Activated naive CD4-positive, alpha-beta T cell treated with anti-CD3 and anti-CD28 coated beads, Interleukin-2, amount 50 U/mL, for 24 hours (primary cell): Measurements from ENCODE around the gene DNAAF3.
"Not testable (repeated sequence)": the region's sequence is repeated elsewhere in the genome, so short reads cannot be mapped to it uniquely, and the experiment has no call there.

Source experiments
- H3K27ac Mint-ChIP-seq: one replicate; pipeline ENCODE4 v1.8.0; 2021; ENCODE audit warnings: mild to moderate bottlenecking, mixed read lengths
- H3K27me3 Mint-ChIP-seq: one replicate; pipeline ENCODE4 v1.8.0; 2021; ENCODE audit warnings: mixed read lengths
- H3K36me3 Mint-ChIP-seq: one replicate; pipeline ENCODE4 v1.8.0; 2021; ENCODE audit warnings: mixed read lengths
- H3K4me1 Mint-ChIP-seq: one replicate; pipeline ENCODE4 v1.8.0; 2021; ENCODE audit warnings: mixed read lengths
- H3K4me3 Mint-ChIP-seq: one replicate; pipeline ENCODE4 v1.8.0; 2021; ENCODE audit warnings: mild to moderate bottlenecking, mixed read lengths
- H3K9me3 Mint-ChIP-seq: one replicate; pipeline ENCODE4 v1.8.0; 2021; ENCODE audit warnings: mixed read lengths

The DNAAF3 gene

DNA sequence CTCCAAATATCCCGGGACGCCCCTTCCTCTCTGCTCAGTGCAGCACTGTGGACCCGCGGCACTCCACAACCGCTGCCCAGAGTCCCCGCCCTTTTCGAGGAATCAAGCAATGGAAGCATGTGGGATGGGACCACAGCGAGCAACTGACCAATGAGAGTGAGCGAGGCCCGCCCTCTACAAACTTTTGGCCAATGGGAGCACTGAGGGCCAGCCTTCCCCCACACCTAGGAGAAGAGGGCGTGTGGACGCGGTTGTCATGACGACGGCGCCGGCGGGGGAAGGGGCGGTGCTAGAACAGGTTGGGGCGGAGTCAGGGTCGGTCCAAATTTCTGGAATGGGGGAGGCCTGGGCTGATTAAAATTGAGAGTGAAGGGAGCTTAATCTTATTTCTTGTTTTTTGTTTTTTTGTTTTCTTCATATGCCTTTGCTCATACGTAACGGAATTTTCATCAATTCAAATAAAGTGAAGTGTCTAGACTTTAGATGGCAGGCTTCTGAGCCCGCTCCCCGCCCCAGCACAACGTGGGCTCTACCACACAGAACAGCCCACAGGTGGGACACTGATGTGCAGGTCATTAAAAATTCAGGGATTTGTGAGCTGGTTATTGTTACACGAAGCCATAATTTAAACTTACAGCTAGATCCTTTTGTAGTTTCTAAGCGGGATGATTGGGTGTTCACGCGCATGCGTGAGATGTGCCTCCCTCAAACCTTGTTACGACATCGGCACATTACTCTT lies at the start of gene DNAAF3:
Gene DNAAF3, minus strand, starts transcription at position 84 of the 739 bp plus-strand sequence. CDS start 200 bp downstream, outside the sequence.
- Mint-ChIP-seq H3K9me3 (no peaks in the 10 kb centered on the region), H3K4me3 (peak within 1 kb of the TSS; percentile 61), H3K36me3 (peaks cover 4% of the 10 kb centered on the region), H3K27me3 (peaks cover 54% of the 10 kb centered on the region), H3K27ac (peak within 1 kb of the TSS; percentile 27), H3K4me1 (peaks cover 13% of the 10 kb centered on the region)

GRCh38 chr19:55213547-55213946 lies 47.1 kb upstream of the DNAAF3 start:
- H3K27me3 Mint-ChIP-seq, result peaks cover 18% of the 10 kb centered on the region
- peaks cover 3% of the 10 kb centered on the region for H3K9me3 Mint-ChIP-seq
- H3K27ac Mint-ChIP-seq, result no peak overlapping the region
- peaks cover 19% of the 10 kb centered on the region for H3K4me1 Mint-ChIP-seq
- no peak overlapping the region for H3K4me3 Mint-ChIP-seq
- H3K36me3 Mint-ChIP-seq, result peaks cover 3% of the 10 kb centered on the region

GRCh38 chr19:55212447-55212846 lies 46.0 kb upstream of the DNAAF3 start:
- Mint-ChIP-seq H3K27me3 (peaks cover 18% of the 10 kb centered on the region), H3K9me3 (peaks cover 3% of the 10 kb centered on the region), H3K36me3 (peaks cover 3% of the 10 kb centered on the region), H3K4me3 (no peak overlapping the region), H3K27ac (no peak overlapping the region), H3K4me1 (peaks cover 19% of the 10 kb centered on the region)

GRCh38 chr19:55209693-55210472 lies 43.5 kb upstream of the DNAAF3 start:
- Mint-ChIP-seq H3K27ac (no peak overlapping the region), H3K4me1 (peaks cover 4% of the 10 kb centered on the region), H3K9me3 (peaks cover 3% of the 10 kb centered on the region), H3K27me3 (peaks cover 27% of the 10 kb centered on the region), H3K36me3 (peaks cover 5% of the 10 kb centered on the region), H3K4me3 (no peak overlapping the region)

- no peak within 1 kb of the TSS for H3K27ac Mint-ChIP-seq
- H3K4me3 Mint-ChIP-seq, result no peak within 1 kb of the TSS
- peaks cover 5% of the 10 kb centered on the region for H3K36me3 Mint-ChIP-seq
- H3K27me3 Mint-ChIP-seq, result peaks cover 29% of the 10 kb centered on the region
- H3K9me3 Mint-ChIP-seq, result peaks cover 2% of the 10 kb centered on the region
- H3K4me1 Mint-ChIP-seq, result peaks cover 4% of the 10 kb centered on the region
These were observed 42.7 kb upstream of the DNAAF3 start, which contains the start of gene PTPRH for GRCh38 chr19:55208880-55209692. PTPRH (minus strand) TSS chr19:55209501; CDS start chr19:55209433, 68 bp downstream.

GRCh38 chr19:55206664-55207500 lies 40.5 kb upstream of the DNAAF3 start:
- H3K4me3 Mint-ChIP-seq, result no peak overlapping the region
- peak overlapping the region; percentile 65 for H3K27ac Mint-ChIP-seq

DNA sequence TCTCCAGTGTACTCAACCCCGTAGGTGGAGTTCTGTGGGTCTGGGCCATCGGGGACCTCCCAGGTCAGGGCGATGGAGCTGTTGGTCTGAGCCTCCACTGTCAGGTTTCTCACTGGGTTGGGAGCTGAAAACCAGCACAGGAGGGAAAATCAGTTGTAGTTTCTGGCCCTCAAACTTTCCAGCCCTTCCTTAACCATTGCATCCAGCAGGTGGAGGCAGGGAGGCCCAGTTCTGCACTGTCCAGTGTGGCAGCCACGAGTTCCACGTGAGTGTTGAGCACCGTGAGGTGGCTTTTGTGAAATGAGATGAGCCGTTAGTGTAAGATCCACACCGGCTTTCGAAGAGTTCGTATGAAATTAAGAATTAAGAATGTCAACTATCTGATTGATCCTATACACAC lies 35.8 kb upstream of the DNAAF3 start:
- H3K4me3 Mint-ChIP-seq, H3K36me3 Mint-ChIP-seq, H3K27ac Mint-ChIP-seq, H3K4me1 Mint-ChIP-seq, H3K9me3 Mint-ChIP-seq: not testable (repeated sequence)
- peaks cover 26% of the 10 kb centered on the region for H3K27me3 Mint-ChIP-seq

More at GRCh38 chr19:55206664-55207500, 40.5 kb upstream of the DNAAF3 start:
- peaks cover 27% of the 10 kb centered on the region for H3K27me3 Mint-ChIP-seq
- H3K9me3 Mint-ChIP-seq, result no peaks in the 10 kb centered on the region
- H3K36me3 Mint-ChIP-seq, result peaks cover 2% of the 10 kb centered on the region
- peaks cover 4% of the 10 kb centered on the region for H3K4me1 Mint-ChIP-seq

GRCh38 chr19:55199620-55200204 lies 33.3 kb upstream of the DNAAF3 start:
- no peak overlapping the region for H3K4me3 Mint-ChIP-seq

GRCh38 chr19:55198651-55199050 lies 32.2 kb upstream of the DNAAF3 start:
- H3K4me3 Mint-ChIP-seq, result no peak overlapping the region
- peaks cover 12% of the 10 kb centered on the region for H3K27me3 Mint-ChIP-seq
- H3K9me3 Mint-ChIP-seq, result no peaks in the 10 kb centered on the region
- H3K4me1 Mint-ChIP-seq, result no peaks in the 10 kb centered on the region
- H3K36me3 Mint-ChIP-seq, result peaks cover 2% of the 10 kb centered on the region
- no peak overlapping the region for H3K27ac Mint-ChIP-seq

More at GRCh38 chr19:55199620-55200204, 33.3 kb upstream of the DNAAF3 start:
- H3K27me3 Mint-ChIP-seq, result peaks cover 17% of the 10 kb centered on the region
- H3K4me1 Mint-ChIP-seq, result no peaks in the 10 kb centered on the region
- no peaks in the 10 kb centered on the region for H3K9me3 Mint-ChIP-seq
- no peak overlapping the region for H3K27ac Mint-ChIP-seq
- H3K36me3 Mint-ChIP-seq, result peaks cover 2% of the 10 kb centered on the region

DNA sequence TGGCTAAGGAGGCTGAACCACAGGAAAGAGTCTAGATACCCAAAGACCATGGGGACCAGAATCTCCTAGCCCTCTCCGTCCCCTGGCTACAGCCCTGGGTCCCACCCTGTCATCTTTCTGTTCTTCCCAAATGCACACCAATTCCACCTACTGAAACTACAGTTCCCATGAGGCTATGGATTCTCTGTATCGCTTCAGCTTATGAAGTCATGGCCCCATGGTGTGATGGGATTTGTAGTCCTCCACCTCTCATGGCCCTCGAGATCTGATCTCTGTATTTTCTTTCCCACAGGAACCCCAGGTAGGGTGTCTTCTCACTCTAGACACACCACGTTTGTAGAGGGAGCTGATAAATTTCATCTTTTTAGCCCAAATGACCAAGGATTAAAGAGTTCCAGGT lies 31.1 kb upstream of the DNAAF3 start:
- Mint-ChIP-seq H3K27ac (no peak overlapping the region), H3K27me3 (peaks cover 11% of the 10 kb centered on the region), H3K4me3 (no peak overlapping the region), H3K36me3 (peaks cover 2% of the 10 kb centered on the region), H3K4me1 (no peaks in the 10 kb centered on the region), H3K9me3 (no peaks in the 10 kb centered on the region)

DNA sequence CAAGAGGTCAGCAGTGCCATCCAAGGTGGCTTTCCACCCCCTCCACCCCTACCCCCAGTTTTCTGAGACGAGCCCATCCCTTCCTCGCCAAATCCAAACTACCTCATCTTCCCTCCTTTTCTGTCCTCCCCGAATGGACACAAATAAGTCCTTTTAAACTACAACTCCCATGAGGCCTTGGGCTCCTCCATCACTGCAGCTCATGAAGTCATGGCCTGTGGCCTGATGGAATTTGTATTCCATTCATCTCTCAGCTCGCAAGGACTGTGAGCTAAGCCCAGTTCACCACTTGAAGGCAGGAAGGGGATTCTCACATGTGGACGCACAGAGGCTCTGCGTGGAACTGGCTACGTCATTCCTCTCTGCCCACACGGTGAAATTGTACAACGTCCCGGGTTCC lies 30.4 kb upstream of the DNAAF3 start:
- H3K9me3 Mint-ChIP-seq, result no peaks in the 10 kb centered on the region
- H3K4me3 Mint-ChIP-seq, result no peak overlapping the region

GRCh38 chr19:55193481-55193880 lies 27.1 kb upstream of the DNAAF3 start:
- Mint-ChIP-seq H3K27ac (no peak overlapping the region), H3K4me1 (peaks cover 5% of the 10 kb centered on the region), H3K9me3 (no peaks in the 10 kb centered on the region), H3K27me3 (peaks cover 3% of the 10 kb centered on the region), H3K36me3 (no peaks in the 10 kb centered on the region), H3K4me3 (no peak overlapping the region)

More for the DNA sequence above, 30.4 kb upstream of the DNAAF3 start:
- H3K27ac Mint-ChIP-seq, result no peak overlapping the region
- peaks cover 11% of the 10 kb centered on the region for H3K27me3 Mint-ChIP-seq
- H3K36me3 Mint-ChIP-seq, result peaks cover 2% of the 10 kb centered on the region
- H3K4me1 Mint-ChIP-seq, result no peaks in the 10 kb centered on the region

DNA sequence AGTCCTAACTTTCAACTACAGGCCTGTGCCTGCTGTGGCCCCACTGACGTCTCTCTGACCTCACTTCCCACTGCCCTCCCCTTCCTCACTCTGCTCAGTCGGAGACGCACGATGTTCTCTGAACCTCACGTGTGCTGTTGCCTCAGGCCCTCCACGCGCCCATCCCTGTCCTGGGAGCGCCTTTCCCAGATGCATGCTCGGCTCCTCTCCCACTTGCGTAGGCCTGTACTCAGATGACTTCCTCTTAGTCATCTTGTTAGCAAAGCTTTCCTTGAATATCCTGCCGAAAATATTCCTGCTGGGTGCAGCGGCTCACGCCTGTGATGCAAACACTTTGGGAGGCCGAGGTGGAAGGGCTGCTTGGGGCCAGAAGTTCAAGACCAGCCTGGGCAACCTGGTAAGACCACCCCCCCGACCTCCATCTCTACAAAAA lies 23.0 kb upstream of the DNAAF3 start:
- no peaks in the 10 kb centered on the region for H3K27me3 Mint-ChIP-seq

GRCh38 chr19:55188625-55189024 lies 22.2 kb upstream of the DNAAF3 start:
- H3K4me3 Mint-ChIP-seq, result no peak overlapping the region

More for the DNA sequence above, 23.0 kb upstream of the DNAAF3 start:
- H3K4me1 Mint-ChIP-seq, result peaks cover 6% of the 10 kb centered on the region
- H3K4me3 Mint-ChIP-seq, result no peak overlapping the region
- H3K9me3 Mint-ChIP-seq, result no peaks in the 10 kb centered on the region
- no peaks in the 10 kb centered on the region for H3K36me3 Mint-ChIP-seq
- no peak overlapping the region for H3K27ac Mint-ChIP-seq

More at GRCh38 chr19:55188625-55189024, 22.2 kb upstream of the DNAAF3 start:
- no peaks in the 10 kb centered on the region for H3K36me3 Mint-ChIP-seq
- H3K27ac Mint-ChIP-seq, result no peak overlapping the region
- no peaks in the 10 kb centered on the region for H3K9me3 Mint-ChIP-seq
- peaks cover 6% of the 10 kb centered on the region for H3K4me1 Mint-ChIP-seq
- peaks cover 5% of the 10 kb centered on the region for H3K27me3 Mint-ChIP-seq
